A673 (cell line): Measurements from ENCODE around the gene CXCL9. TPM values are rescaled to one million over a fixed set of nuclear protein-coding genes. Genes with fewer than 3 reads are reported as not detected.

Source experiments
- total RNA-seq: library from RNA; stranded (reverse); gene quantifications from 2 replicates; pipeline ENCODE4 v1.2.3, GENCODE V29; 2021

Gene CXCL9
- total RNA-seq, 1 experiment from 2014 or later: not detected

Other genes starting within 250 kb of the CXCL9 start
- not detected in 2 replicates for gene PPEF2, start 105.1 kb downstream of the CXCL9 start, total RNA-seq
- 4.7 and 5.3 TPM in 2 replicates for gene NAAA, start 66.5 kb downstream of the CXCL9 start, total RNA-seq
- 24.0 and 28.3 TPM in 2 replicates for gene SDAD1, start 16.6 kb downstream of the CXCL9 start, total RNA-seq
- gene CXCL10, start 16.0 kb upstream of the CXCL9 start, total RNA-seq: 0.79 and 1.0 TPM in 2 replicates
- 0.30 and 0.50 TPM in 2 replicates for gene CXCL11, start 28.6 kb upstream of the CXCL9 start, total RNA-seq
- not detected in 2 replicates for gene ART3, start 67.2 kb upstream of the CXCL9 start, total RNA-seq
- 43.3 and 45.9 TPM in 2 replicates for gene NUP54, start 140.9 kb upstream of the CXCL9 start, total RNA-seq
- 27.0 and 27.9 TPM in 2 replicates for gene SCARB2, start 206.3 kb upstream of the CXCL9 start, total RNA-seq
- 0.21 TPM in 1 of 2 replicates, not detected in the other for gene FAM47E, start 244.2 kb upstream of the CXCL9 start, total RNA-seq